Body of pancreas (tissue), 4 donors: ENCODE results near the gene COA7.

Source experiments
- POLR2A ChIP-seq, 3 donors: fragments of 450-650 bp; IDR thresholded peaks; one replicate each; pipeline ENCODE4 v1.6.1; 2016; ENCODE audit warnings: antibody characterized with exemption in 3 of 3, mild to moderate bottlenecking in 2 of 3
- TF ChIP-seq, protein P1 (sequence below), 7 experiments: fragments of 450-650 bp in 4 of 7; fragments of 200-600 bp in 3 of 7; sonication (generic) in 3 of 7; IDR thresholded peaks; one replicate each; pipeline ENCODE4 v1.5.1; 2016 to 2019; ENCODE audit warnings: antibody characterized with exemption in 7 of 7

DNA sequence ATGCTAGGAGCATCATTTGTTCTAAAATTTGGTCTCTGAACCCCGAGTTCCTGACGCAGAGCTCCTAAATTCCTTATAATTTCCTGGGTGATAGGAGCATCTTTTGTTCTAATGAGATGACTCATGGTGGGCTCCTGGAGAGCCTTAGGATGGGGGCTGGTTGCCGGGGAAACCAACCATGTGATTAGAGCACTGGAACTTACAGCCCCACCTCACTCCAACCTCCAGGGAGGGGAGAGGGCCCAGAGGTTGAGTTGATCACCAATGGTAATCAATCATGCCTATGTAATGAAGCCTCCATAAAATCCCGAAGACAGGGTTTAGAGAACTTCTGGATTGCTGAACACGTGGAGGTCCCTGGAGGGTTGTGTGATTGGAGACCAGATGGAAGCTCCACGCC, 57.5 kb downstream of the COA7 start:
- TF ChIP-seq, protein P1, sequence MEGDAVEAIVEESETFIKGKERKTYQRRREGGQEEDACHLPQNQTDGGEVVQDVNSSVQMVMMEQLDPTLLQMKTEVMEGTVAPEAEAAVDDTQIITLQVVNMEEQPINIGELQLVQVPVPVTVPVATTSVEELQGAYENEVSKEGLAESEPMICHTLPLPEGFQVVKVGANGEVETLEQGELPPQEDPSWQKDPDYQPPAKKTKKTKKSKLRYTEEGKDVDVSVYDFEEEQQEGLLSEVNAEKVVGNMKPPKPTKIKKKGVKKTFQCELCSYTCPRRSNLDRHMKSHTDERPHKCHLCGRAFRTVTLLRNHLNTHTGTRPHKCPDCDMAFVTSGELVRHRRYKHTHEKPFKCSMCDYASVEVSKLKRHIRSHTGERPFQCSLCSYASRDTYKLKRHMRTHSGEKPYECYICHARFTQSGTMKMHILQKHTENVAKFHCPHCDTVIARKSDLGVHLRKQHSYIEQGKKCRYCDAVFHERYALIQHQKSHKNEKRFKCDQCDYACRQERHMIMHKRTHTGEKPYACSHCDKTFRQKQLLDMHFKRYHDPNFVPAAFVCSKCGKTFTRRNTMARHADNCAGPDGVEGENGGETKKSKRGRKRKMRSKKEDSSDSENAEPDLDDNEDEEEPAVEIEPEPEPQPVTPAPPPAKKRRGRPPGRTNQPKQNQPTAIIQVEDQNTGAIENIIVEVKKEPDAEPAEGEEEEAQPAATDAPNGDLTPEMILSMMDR (IDR thresholded peaks at IDR 0.05), result no peak
- TF ChIP-seq POLR2A (IDR thresholded peaks at IDR 0.05), result no peak
